HUES6 (cell line): ENCODE data around the gene CCDC93.

Experiments used
- H3K27ac ChIP-seq: 2 replicates; pipeline ENCODE4 v1.7.0; 2013; ENCODE audit warnings: low read depth, mild to moderate bottlenecking, low read length, inconsistent platforms
- H3K27me3 ChIP-seq: 2 replicates; pipeline ENCODE4 v1.6.1; 2013; ENCODE audit warnings: low read length; ENCODE audit not compliant: control insufficient read depth, insufficient read depth
- H3K36me3 ChIP-seq: 2 replicates; pipeline ENCODE4 v1.6.1; 2013; ENCODE audit warnings: low read length; ENCODE audit not compliant: control insufficient read depth, insufficient read depth
- H3K4me1 ChIP-seq: 2 replicates; pipeline ENCODE4 v1.6.1; 2013; ENCODE audit warnings: low read length; ENCODE audit not compliant: control insufficient read depth, insufficient read depth
- H3K4me3 ChIP-seq: 2 replicates; pipeline ENCODE4 v1.5.1; 2013; ENCODE audit warnings: low read depth, low read length
- H3K9ac ChIP-seq: one replicate; pipeline ENCODE4 v1.6.1; 2013; ENCODE audit warnings: mild to moderate bottlenecking, low read length
- H3K9me3 ChIP-seq: 2 replicates; pipeline ENCODE4 v1.6.1; 2013; ENCODE audit warnings: low read depth, low read length; ENCODE audit not compliant: control insufficient read depth, insufficient read depth

Gene CCDC93

GRCh38 chr2:118053681-118054080 is 39.8 kb upstream of the CCDC93 start:
- H3K36me3 ChIP-seq = no peaks in the 10 kb centered on the region
- H3K4me1 ChIP-seq = no peaks in the 10 kb centered on the region
- no peaks in the 10 kb centered on the region for H3K9me3 ChIP-seq
- H3K27me3 ChIP-seq = no peaks in the 10 kb centered on the region
- no peak overlapping the region for H3K4me3 ChIP-seq
- no peak overlapping the region for H3K9ac ChIP-seq
- H3K27ac ChIP-seq = no peak overlapping the region

GRCh38 chr2:118052474-118052873 is 38.6 kb upstream of the CCDC93 start:
- Histone ChIP-seq H3K27me3 (no peaks in the 10 kb centered on the region), H3K9ac (no peak overlapping the region), H3K4me1 (no peaks in the 10 kb centered on the region)

GRCh38 chr2:118051826-118052358 is 38.0 kb upstream of the CCDC93 start:
- Histone ChIP-seq H3K9ac (no peak overlapping the region), H3K27me3 (no peaks in the 10 kb centered on the region), H3K4me1 (no peaks in the 10 kb centered on the region), H3K4me3 (no peak overlapping the region), H3K36me3 (no peaks in the 10 kb centered on the region), H3K27ac (no peak overlapping the region), H3K9me3 (no peaks in the 10 kb centered on the region)

More at GRCh38 chr2:118052474-118052873, 38.6 kb upstream of the CCDC93 start:
- Histone ChIP-seq H3K36me3 (no peaks in the 10 kb centered on the region), H3K27ac (no peak overlapping the region), H3K4me3 (no peak overlapping the region), H3K9me3 (no peaks in the 10 kb centered on the region)

- Histone ChIP-seq H3K4me1 (no peaks in the 10 kb centered on the region), H3K36me3 (no peaks in the 10 kb centered on the region), H3K4me3 (no peak overlapping the region), H3K9me3 (no peaks in the 10 kb centered on the region), H3K27me3 (no peaks in the 10 kb centered on the region), H3K9ac (no peak overlapping the region), H3K27ac (no peak overlapping the region)
Observed at GRCh38 chr2:118050974-118051373, 37.1 kb upstream of the CCDC93 start.

- Histone ChIP-seq H3K36me3 (no peaks in the 10 kb centered on the region), H3K9me3 (no peaks in the 10 kb centered on the region), H3K9ac (no peak overlapping the region), H3K27me3 (no peaks in the 10 kb centered on the region), H3K27ac (no peak overlapping the region), H3K4me3 (no peak overlapping the region), H3K4me1 (no peaks in the 10 kb centered on the region)
Observed at GRCh38 chr2:118050386-118050785, 36.5 kb upstream of the CCDC93 start.

- Histone ChIP-seq H3K4me1 (no peaks in the 10 kb centered on the region), H3K27me3 (no peaks in the 10 kb centered on the region; the same call in 1 of the 2 replicates), H3K9ac (no peak overlapping the region), H3K27ac (no peak overlapping the region), H3K36me3 (no peaks in the 10 kb centered on the region), H3K4me3 (no peak overlapping the region), H3K9me3 (no peaks in the 10 kb centered on the region)
Observed at GRCh38 chr2:118049816-118050140, 35.9 kb upstream of the CCDC93 start.

- Histone ChIP-seq H3K27ac (no peak overlapping the region), H3K9me3 (no peaks in the 10 kb centered on the region), H3K4me3 (no peak overlapping the region), H3K27me3 (no peaks in the 10 kb centered on the region; the same call in 1 of the 2 replicates), H3K9ac (no peak overlapping the region), H3K36me3 (no peaks in the 10 kb centered on the region), H3K4me1 (no peaks in the 10 kb centered on the region)
Observed at GRCh38 chr2:118049140-118049815, 35.4 kb upstream of the CCDC93 start.

- no peaks in the 10 kb centered on the region for H3K36me3 ChIP-seq
- no peaks in the 10 kb centered on the region for H3K4me1 ChIP-seq
- H3K4me3 ChIP-seq = no peak overlapping the region
- peaks cover 3% of the 10 kb centered on the region; the same call in 1 of the 2 replicates for H3K27me3 ChIP-seq
- no peak overlapping the region for H3K9ac ChIP-seq
- no peaks in the 10 kb centered on the region for H3K9me3 ChIP-seq
- H3K27ac ChIP-seq = no peak overlapping the region
Observed at GRCh38 chr2:118048401-118048800, 34.5 kb upstream of the CCDC93 start.

- Histone ChIP-seq H3K4me3 (no peak overlapping the region), H3K4me1 (no peaks in the 10 kb centered on the region), H3K27me3 (peaks cover 3% of the 10 kb centered on the region; the same call in 1 of the 2 replicates), H3K27ac (no peak overlapping the region), H3K9ac (no peak overlapping the region), H3K9me3 (no peaks in the 10 kb centered on the region), H3K36me3 (no peaks in the 10 kb centered on the region)
Observed at GRCh38 chr2:118047380-118047826, 33.5 kb upstream of the CCDC93 start.

GRCh38 chr2:118046634-118047210 is 32.9 kb upstream of the CCDC93 start:
- Histone ChIP-seq H3K9ac (no peak overlapping the region), H3K36me3 (no peaks in the 10 kb centered on the region), H3K4me1 (no peaks in the 10 kb centered on the region), H3K4me3 (no peak overlapping the region), H3K27me3 (peaks cover 3% of the 10 kb centered on the region; the same call in 1 of the 2 replicates), H3K27ac (no peak overlapping the region), H3K9me3 (no peaks in the 10 kb centered on the region)

- Histone ChIP-seq H3K9ac (no peak overlapping the region), H3K4me3 (no peak overlapping the region), H3K27me3 (peaks cover 8% of the 10 kb centered on the region), H3K36me3 (no peaks in the 10 kb centered on the region), H3K27ac (no peak overlapping the region), H3K9me3 (no peaks in the 10 kb centered on the region), H3K4me1 (no peaks in the 10 kb centered on the region)
Observed at GRCh38 chr2:118045286-118045685, 31.4 kb upstream of the CCDC93 start.
